Measurements from ENCODE around the gene EFNB2.

Gene EFNB2, protein sequence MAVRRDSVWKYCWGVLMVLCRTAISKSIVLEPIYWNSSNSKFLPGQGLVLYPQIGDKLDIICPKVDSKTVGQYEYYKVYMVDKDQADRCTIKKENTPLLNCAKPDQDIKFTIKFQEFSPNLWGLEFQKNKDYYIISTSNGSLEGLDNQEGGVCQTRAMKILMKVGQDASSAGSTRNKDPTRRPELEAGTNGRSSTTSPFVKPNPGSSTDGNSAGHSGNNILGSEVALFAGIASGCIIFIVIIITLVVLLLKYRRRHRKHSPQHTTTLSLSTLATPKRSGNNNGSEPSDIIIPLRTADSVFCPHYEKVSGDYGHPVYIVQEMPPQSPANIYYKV

DNA sequence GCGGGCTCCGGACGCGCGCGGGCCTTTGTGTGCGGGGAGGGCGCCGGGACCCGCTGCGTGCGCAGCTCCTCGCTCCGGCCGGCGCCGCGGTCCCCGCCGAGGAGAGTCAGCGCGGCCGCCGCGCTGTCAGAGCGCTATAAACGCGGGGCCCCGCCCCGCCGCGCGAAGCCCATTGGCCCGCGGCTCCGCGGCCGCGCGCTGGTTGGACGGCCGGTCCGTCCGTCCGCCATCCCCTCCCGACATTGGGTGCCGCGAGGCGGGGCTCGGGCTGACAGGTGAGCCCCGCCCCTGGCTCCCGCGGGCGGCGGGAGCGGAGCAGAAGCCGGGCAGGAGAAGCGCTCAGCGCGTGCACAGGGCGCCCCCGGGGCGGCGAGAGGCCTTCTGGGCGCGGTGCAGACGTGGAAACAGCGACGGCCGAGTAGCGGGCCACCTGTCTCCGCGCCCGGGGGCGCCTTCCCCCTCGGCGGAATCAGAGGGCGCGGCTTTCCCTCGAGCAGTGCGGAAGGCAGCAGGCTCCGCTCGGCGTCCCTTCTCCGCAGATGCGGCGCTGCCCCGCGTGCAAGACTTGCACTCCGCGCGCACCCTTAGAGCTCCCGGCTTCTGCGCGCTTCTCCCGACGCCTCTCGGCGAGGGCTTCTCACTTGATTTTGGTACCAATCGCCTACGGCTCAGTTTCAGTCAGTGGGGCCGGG is at the start of gene EFNB2:
TSS of gene EFNB2 (minus strand) at position 111 of the 692 bp plus-strand sequence. CDS start 698 bp downstream, outside the sequence.
- peak; percentile 99 for DNase-seq

DNA sequence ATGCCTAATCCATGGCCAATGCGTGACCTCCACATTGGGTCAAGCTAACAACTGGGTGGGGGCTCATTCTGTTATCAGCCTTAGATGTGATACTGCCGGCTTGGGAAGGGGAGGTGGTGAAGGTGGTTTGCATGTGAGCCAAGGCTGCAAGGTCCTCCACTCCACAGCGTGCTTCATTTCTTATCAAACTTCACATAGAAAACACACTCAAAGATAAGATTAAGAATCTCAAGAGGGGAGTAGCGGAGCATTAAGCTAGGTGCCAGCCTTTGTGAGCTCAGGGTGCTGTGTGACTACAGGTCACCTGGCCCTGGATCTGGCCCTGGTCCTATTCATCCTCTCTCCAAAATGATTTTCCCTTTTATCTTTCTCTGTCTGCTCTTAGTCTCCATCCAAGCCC is 45.8 kb upstream of the EFNB2 start:
- DNase-seq: no peak

DNA sequence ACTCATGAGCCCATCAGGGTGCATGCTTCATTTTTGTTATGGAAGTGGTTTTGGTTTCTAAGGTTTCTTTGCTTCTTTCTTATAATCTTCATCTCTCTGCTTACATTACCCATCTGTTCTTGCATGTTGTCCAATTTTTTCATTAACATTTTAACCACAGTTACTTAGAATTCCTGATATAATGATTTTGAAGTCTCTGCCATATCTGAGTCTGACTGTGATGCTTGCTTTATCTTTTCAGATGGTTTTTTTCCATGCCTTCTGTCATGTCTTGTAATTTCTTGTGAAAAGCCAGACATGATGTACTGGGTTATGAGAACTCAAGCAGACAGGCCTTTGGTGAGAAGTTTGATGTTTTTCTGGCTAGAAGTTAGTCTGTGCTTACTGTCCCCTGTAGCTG is 40.4 kb upstream of the EFNB2 start:
- no peak for DNase-seq

DNA sequence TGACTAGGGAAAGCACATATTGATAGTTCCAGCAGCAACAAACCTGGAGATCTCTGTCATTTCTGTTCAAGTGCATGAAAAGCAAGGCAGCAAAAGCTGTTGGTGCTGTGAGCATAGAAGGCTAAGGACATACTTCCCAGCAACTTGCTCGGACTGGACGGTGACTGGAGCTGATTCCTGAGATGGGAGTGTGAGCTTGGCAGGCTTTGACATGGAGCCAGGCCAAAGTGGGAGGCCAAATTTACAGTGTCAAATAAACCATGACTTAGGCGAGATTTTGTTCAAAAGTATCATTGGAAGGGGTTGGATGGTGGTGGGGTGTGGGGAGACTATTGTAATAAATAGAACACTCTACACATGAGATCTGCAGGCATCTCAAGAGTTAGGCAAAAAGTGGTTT is 38.4 kb upstream of the EFNB2 start:
- DNase-seq: no peak

DNA sequence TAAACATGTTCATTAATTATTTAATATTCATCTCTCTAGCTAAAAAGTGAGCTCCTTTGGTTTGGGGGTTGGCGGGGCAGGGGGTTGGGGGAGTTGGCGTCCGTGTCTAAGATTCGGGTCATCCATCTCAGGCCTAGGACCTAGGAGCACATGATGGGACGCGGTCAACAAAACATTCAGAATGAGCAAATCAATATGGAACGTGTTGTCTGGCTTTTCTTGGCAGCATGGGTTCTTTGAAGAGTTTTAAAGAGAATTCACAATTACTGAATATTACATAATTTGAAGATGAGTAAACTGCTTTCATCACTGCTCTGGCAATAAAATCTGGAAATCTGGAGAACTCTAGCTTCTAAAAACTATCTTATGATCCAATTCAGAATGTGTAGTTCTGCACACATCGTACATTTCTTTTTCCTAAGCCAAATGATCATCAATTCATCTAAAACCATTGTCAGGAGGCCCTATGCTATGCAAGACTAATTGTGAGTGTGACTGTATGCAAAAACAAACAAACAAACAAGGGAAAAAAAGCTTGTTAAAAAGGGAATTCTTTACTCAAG is 37.9 kb upstream of the EFNB2 start:
- DNase-seq: no peak

DNA sequence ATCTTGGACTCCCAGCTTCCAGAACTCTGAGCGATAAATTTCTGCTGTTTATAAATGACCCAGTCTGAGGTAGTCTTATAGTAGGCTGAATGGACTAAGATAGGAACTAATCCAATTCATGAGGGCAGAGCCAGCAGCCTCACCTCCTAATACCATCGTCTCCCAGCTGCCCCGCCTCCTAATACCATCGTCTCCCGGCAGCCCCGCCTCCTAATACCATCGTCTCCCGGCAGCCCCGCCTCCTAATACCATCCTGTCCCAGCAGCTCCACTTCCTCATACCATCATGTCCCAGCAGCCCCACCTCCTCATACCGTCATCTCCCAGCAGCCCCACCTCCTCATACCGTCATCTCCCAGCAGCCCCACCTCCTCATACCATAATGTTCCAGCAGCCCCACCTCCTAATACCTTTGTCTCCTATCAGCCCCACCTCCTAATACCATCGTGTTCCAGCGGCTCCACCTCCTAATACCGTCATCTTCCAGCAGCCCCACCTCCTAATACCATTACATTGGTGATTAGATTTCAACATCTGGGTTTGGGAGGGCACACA is 34.9 kb upstream of the EFNB2 start:
- DNase-seq: peak; percentile 42

DNA sequence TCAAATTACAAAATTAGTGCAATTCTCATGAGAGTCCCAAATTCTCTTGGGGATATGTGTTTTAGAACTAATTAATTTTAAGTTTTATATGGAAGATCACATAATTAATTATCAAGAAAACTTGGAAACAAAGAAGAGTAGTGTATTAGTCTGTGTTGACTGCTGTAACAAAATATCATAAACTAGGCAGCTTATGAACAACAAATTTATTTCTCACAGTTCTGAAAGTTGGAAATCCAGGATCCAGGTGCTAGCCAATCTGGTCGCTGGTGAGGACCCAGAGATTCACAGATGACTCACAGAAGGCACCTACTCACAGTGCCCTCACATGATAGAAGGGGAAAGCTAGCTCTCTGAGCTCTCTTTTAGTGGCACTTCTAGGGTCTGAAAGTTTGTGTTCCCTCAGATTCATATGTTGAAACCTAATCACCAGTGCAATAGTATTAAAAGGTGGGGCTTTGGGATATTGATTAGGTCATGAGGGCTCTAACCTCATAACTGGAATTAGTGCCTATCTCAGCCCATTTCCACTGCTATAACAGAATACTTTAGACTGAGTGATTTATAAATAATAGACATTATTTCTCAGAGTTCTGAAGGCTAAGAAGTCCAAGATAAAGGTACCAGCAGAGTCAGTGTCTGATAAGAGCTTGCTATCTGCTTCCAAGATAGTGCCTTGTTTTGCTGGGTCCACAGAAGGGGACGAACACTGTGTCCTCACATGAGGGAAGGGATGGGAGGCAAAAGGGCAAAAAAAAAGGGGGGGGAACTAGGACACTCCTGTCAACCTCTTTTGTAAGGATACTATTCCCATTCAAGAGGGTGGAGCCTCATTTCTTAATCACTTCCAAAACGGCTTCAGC is 34.0 kb upstream of the EFNB2 start:
- DNase-seq: no peak

DNA sequence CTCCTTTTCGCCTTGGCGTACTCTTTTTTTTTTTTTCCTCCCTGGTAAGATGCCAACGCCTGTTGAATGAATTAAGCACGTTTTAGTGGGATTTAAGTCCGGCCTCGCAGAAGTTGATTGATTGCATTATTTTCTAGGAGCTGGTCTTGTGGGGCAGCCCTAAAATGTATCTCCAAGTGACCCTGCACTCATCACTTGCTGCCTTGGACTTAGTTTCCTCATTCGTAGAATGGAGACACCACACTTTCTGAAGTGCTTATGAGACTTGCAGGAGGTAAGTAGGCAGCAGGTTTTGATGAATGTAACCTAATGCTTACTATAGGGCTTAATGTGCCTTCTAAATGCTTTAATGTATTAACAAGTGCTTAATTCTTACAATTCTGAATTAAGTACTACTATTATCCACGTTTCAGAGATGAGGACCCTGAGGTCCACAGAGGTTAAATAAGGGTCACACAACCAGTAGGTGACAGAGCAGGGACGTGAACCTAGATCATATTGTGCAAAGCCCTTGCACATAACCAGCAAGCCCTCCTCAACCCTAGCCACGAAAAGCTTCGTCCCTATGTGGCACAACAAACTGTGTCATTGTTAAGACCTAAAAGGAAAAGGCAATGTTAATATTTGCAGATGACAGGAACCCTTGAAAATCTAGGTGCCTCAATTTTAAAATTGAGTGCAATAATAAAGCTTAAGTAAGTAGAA is 33.0 kb upstream of the EFNB2 start:
- DNase-seq: no peak

DNA sequence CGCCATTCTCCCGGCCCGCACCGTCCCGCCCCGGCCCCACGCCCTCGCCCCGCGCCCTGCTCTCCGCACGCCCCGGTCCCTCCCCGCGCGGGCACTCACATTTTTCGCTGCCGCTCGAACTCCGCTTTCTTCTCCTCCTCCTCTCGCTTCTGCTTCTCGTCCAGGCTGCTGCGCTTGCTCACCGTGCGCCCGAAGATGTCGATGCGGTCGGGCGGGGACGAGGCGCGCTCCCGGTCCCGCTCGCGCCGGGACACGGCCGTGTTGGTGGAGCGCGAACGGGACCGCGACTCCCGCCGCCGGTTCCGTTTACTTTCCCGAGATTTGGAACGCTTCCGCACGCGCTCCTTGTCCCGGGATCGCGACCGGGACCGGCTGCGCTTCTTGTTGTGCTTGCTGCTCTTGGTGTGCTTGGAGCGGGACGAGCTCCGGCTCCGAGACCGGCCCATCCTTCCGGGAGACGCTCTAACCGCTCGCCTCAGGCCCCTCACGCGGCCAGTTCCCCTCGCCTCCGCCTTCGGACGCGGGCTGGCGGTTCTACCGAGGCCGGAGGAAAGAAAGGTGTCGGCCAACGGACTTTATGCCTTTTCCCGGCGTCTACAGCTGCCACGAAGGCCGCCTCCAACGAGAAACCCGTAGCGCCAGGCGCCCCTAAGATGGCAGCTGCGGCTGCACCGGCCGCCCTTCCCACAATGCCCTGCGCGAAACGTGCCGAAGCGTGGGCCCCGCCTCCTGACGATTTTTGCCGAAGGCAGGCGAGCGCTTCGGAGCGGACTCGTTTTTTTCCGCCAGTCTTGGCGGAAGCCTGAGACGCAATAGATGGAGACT is 32.2 kb upstream of the EFNB2 start, which contains the start of gene ARGLU1:
TSS of gene ARGLU1 (minus strand) at position 664 of the 825 bp plus-strand sequence. CDS start at position 446, 218 bp downstream.
- peak; percentile 95 for DNase-seq

DNA sequence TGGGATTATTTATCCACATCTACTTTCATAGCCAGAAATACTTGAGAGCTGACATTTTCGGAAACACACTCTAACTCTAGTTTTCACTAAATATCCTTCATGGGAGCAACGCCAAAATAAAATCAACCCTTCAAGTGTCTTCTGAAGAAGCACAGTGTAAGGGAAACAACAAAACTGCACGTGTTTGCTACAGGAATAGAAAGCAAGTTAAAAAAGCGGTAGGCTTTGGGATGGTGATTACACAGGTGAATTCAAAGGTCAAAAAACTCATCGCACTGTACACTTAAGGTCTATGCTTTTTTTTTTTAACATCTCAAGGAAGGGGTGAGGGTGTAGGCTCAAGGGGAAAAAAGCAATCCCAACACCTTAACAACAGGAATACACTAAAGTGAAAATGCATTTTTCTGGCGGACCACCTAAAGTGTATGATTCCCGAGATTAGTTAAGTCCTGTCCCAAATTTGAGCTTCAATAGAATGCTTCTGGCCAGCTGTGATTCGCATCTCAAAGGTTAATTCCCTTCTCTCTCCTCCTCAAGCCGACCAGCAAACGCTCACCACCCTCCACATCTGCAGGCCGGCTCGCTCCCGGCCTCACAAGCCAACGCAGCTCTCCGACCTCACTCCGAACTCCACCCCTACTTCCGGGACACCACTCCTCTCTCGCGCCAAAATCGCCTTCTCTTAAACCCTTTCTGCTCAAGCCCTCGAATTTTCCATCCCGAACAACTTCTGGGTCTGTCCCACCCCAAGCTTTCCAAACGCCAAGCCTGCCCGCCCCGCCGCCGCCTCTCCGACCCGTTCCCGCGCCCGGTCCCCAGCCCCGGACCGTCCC is 31.4 kb upstream of the EFNB2 start:
- peak; percentile 78 for DNase-seq

DNA sequence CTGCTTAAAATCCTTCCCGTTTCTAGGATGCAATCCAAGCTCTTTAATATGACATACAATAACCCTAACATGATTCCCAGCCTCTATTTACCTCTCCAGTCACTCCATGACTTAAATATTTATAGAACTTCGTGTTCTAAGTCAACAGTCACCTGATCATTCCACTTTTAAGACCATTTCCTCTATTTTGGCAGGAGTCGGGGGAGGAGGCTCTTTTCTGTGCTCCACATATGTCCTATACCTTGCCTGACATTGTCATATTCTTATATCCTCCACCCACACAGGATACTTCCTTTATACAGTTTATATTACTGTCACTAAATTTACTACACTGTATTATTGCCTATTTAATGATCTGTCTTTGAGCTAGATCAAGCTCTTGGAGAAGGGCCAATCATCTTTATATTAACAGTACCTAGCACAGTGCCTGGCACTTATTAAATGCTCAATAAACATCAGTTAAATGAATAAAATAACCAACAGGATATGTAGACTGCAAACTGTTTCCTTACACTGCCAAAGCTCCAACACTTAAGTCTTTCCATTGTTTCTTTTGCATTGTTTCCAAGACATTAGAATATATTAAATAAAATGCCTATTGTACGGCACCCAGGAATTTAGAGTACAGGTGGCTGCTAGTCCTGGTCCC is 29.8 kb upstream of the EFNB2 start:
- no peak for DNase-seq

DNA sequence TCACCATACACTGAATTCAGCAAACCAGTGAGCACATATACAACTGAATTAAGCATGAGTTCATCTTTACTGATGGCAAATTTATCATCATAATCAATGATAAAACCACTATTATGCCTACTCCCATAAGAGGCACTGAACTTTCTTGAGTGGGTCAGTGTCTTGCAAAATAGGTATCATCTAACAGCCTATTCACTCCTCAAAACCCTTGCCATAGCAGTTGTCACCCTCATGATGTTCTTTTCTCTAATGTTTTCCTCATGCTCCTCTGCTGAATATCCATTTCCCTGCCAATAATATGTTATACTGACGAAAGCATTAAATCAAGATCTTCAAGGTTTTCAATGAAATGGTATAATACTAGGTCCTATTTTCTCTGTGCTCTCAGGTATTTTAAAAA is 26.8 kb upstream of the EFNB2 start:
- DNase-seq: no peak

DNA sequence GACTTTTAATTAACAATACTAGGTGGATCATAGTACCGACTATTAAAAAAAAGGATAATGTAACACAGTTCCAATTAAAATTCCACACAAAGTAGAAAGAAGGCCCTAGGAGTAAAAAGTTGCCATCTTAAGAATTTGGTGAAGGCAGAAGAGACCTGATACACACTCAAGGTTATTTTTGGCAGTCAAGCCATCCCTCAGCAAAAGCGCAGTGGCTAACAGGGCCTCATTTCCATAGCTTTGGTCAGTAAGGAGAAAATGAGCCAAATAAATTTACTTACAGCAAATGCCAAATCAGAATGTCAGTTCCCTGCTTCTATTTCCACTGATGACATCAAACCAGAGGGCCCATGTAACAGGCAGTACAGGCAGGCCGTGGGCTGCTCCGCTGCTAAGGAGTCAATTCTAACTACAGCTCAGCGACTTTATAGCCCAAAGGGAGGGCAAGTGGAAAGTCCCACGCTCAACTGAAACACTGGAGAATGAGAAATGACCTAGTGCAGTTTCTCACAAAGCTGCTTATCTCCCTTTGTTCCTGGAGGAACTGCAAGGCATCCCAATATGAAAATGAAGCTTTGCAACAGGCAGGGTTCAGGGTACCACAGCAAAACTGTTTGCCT is 26.2 kb upstream of the EFNB2 start:
- no peak for DNase-seq

DNA sequence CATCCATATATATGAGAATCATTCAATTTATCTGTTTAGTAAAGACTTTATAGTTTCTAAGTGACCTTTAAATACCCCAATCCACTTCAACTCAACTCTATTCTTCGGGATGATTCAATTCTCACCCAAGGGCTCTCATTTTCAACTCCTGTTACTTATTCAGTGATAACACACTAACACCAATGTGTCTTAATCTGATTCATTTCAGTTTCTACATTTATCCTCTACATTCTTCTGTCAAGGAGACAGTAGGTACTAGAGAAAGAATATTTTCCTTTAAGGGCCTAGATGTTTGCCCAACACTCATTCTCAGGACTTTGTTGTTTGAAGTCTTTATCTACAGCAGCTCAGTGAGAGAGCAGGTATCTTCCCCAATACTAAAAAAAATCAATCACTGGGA is 25.4 kb upstream of the EFNB2 start:
- no peak for DNase-seq

DNA sequence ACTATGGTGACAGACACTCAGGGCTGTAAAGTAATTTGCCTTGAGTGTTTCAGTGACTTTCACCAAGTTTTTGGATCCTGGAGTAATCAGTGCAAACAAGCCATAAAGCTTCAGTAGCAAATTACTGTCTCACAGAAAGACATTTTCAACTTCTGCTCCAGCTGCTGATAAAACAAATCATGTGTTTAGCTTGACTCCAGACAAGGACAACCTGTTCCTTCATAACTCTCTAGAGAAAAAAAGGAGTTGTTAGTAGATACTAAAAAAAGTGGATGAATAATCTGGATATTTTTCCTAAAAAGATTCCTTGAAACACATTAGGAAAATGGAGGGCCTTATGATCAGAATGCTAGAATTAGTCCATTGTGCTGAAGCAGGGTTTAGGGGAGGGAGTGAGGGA is 23.1 kb upstream of the EFNB2 start:
- no peak for DNase-seq

DNA sequence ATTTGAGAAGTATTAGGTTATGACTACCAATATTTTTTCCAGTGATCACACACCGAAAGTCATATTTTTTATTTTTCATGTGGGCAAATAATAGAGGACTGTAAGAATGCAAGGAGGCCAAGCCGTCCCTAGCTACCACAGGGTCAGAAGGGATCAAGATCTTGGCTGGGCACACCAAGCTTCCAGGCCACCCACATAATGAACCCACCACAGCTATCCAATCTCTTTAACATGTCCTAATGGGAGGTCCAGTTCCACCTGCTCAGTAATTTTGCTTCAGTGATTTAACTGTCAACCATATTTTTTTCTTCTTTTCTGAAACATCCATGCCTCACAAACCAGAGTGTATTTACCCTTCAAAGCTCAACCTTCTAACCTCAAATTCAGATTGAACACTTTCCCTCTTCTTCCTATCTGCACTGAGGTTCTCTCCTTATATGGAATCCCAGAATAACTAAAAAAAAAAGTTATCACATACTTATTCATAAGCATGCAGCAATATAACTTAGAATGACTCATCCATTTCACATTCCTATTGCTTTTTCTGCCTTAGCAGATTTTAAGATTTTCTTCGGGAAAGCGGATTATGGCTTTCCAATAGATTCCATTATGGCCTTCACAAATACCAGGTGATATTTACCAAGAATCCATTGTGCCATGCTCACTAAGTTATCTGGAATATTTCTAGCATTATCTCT is 20.3 kb upstream of the EFNB2 start:
- DNase-seq: no peak

DNA sequence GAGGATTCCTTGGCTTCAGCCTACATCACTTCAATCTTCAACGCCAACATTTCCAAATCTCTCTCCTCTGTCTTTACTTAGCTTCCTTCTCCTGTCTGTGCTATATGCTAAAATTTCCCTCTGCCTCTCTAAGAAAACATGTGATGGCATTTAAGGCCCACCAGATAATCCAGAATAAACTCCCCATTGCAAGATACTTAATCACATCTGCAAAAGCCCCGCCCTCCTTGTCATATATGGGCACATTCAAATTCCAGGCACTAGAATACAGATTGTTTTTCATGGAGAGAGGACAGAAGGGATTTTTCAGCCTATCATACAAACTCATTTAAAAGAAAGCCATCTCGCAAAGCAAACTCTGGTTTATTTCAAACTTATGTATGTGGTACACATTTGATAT is 16.3 kb upstream of the EFNB2 start:
- DNase-seq: no peak

DNA sequence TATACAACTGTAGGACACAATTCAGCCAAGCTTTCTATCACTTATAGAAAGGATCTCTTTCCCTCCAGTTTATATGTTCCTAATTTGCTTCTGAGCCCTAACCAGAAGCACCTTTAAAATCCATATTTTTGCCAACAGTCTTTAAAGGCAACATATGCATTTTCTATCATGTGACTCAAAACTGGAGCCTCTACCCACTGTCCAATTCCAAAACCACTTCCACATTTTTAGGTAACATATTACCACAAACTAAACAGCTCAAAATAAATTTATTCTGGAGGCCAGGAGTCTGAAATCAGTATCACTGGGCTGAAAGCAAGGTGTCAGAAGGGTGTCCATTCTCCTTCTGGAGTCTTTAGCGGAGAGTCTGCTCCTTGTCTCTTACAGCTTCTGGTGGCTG is 15.9 kb upstream of the EFNB2 start:
- no peak for DNase-seq
